ENCODE data around the gene FEZ2. TPM values are rescaled to one million over a fixed set of nuclear protein-coding genes. Genes with fewer than 3 reads are reported as not detected.

FEZ2 gene
- total and polyA plus RNA-seq, 2 of the 13 experiments (the other 11 are each of a cell fraction or from before 2014, with no cell fraction given): 42.5 to 59.1 TPM

DNA sequence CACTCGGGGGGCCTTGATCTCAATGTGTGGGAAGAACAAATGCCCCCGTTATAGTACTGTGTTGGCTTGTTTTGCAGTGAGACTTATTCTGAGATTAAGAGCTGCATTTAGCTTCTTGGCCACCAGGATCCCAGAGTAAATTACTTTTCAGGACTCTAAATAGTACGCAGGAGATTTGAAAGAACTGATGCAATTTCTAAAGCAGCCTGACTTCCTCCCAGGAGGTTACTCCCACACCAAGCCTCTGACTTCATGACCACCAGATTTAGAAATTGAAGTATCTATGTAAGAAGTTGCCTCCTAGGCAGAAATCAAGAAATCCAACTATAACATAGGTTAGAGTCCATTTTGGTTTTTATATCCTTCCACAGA is 67.0 kb downstream of the FEZ2 start:
- TF ChIP-seq, protein P1, sequence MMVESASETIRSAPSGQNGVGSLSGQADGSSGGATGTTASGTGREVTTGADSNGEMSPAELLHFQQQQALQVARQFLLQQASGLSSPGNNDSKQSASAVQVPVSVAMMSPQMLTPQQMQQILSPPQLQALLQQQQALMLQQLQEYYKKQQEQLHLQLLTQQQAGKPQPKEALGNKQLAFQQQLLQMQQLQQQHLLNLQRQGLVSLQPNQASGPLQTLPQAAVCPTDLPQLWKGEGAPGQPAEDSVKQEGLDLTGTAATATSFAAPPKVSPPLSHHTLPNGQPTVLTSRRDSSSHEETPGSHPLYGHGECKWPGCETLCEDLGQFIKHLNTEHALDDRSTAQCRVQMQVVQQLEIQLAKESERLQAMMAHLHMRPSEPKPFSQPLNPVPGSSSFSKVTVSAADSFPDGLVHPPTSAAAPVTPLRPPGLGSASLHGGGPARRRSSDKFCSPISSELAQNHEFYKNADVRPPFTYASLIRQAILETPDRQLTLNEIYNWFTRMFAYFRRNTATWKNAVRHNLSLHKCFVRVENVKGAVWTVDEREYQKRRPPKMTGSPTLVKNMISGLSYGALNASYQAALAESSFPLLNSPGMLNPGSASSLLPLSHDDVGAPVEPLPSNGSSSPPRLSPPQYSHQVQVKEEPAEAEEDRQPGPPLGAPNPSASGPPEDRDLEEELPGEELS (CRISPR knock-in tag; IDR thresholded peaks at IDR 0.05): no peak
- TF ChIP-seq ZNF431 (CRISPR knock-in tag; IDR thresholded peaks at IDR 0.05; ENCODE audit: borderline replicate concordance, low read depth): no peak
- TF ChIP-seq, protein P2, sequence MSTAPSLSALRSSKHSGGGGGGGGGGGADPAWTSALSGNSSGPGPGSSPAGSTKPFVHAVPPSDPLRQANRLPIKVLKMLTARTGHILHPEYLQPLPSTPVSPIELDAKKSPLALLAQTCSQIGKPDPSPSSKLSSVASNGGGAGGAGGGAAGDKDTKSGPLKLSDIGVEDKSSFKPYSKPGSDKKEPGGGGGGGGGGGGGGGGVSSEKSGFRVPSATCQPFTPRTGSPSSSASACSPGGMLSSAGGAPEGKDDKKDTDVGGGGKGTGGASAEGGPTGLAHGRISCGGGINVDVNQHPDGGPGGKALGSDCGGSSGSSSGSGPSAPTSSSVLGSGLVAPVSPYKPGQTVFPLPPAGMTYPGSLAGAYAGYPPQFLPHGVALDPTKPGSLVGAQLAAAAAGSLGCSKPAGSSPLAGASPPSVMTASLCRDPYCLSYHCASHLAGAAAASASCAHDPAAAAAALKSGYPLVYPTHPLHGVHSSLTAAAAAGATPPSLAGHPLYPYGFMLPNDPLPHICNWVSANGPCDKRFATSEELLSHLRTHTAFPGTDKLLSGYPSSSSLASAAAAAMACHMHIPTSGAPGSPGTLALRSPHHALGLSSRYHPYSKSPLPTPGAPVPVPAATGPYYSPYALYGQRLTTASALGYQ (CRISPR knock-in tag; IDR thresholded peaks at IDR 0.05): no peak
- no peak for TF ChIP-seq FOSL1 (CRISPR knock-in tag; IDR thresholded peaks at IDR 0.05; ENCODE audit: borderline replicate concordance)
- TF ChIP-seq MTA1 (CRISPR knock-in tag; IDR thresholded peaks at IDR 0.05; ENCODE audit: borderline replicate concordance): no peak
- TF ChIP-seq MEIS2 (CRISPR knock-in tag; IDR thresholded peaks at IDR 0.05): no peak
- TF ChIP-seq ZNF766 (CRISPR knock-in tag; IDR thresholded peaks at IDR 0.05; ENCODE audit: borderline replicate concordance): no peak
- no peak for TF ChIP-seq GABPB1 (CRISPR knock-in tag; IDR thresholded peaks at IDR 0.05)
- TF ChIP-seq, protein P3, sequence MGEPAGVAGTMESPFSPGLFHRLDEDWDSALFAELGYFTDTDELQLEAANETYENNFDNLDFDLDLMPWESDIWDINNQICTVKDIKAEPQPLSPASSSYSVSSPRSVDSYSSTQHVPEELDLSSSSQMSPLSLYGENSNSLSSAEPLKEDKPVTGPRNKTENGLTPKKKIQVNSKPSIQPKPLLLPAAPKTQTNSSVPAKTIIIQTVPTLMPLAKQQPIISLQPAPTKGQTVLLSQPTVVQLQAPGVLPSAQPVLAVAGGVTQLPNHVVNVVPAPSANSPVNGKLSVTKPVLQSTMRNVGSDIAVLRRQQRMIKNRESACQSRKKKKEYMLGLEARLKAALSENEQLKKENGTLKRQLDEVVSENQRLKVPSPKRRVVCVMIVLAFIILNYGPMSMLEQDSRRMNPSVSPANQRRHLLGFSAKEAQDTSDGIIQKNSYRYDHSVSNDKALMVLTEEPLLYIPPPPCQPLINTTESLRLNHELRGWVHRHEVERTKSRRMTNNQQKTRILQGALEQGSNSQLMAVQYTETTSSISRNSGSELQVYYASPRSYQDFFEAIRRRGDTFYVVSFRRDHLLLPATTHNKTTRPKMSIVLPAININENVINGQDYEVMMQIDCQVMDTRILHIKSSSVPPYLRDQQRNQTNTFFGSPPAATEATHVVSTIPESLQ (CRISPR knock-in tag; conservative IDR thresholded peaks at IDR 0.05): no peak
- no peak for TF ChIP-seq IKZF4 (CRISPR knock-in tag; IDR thresholded peaks at IDR 0.05; ENCODE audit: borderline replicate concordance, low read depth, not compliant biosample characterization)
- TF ChIP-seq HMGA1 (CRISPR knock-in tag; conservative IDR thresholded peaks at IDR 0.05): no peak
- TF ChIP-seq ZNF781 (CRISPR knock-in tag; IDR thresholded peaks at IDR 0.05; ENCODE audit: borderline replicate concordance, not compliant biosample characterization): no peak
- no peak for TF ChIP-seq RFX5 (IDR thresholded peaks at IDR 0.05; ENCODE audit: low read depth, low read length)
- Histone ChIP-seq H3K4me2 (ENCODE audit: low read depth, low read length) (no peak overlapping the region), H3K9me3 (ENCODE audit: low read length) (no peaks in the 10 kb centered on the region), H3K4me3 (replicated peaks in 1 of 3; ENCODE audit: insufficient read depth in 1 of 3, low read depth in 2 of 3, low read length in 3 of 3) (no peak overlapping the region), H3K79me2 (ENCODE audit: insufficient read depth, low read length) (no peaks in the 10 kb centered on the region), H4K20me1 (ENCODE audit: insufficient read depth, low read length) (no peaks in the 10 kb centered on the region), H3K9ac (ENCODE audit: insufficient read depth, low read depth, low read length) (no peak overlapping the region), H2AFZ (ENCODE audit: low read length) (no peak overlapping the region), H3K27me3 (ENCODE audit: control insufficient read depth in 1 of 2, insufficient read depth in 2 of 2, low read length in 2 of 2) (no peaks in the 10 kb centered on the region), H3K4me1 (ENCODE audit: insufficient read depth, low read length) (no peaks in the 10 kb centered on the region), H3K36me3 (replicated peaks in 1 of 2; ENCODE audit: control insufficient read depth in 1 of 2, insufficient read depth in 2 of 2, low read length in 2 of 2) (peaks cover 26 to 52% of the 10 kb centered on the region in 2 experiments), H3K27ac (ENCODE audit: extremely low read length, insufficient read depth, low read length) (no peak overlapping the region)
- ChIA-PET POLR2A (no interaction called here), CTCF (ENCODE audit: low intra/inter-chr PET ratio, low total read pairs) (no interaction called here)
- intact Hi-C loops (cut with micrococcal nuclease; ENCODE audit: unreplicated experiment): no loop called here
- DNase-seq (ENCODE audit: low spot score): no peak
- in situ Hi-C loops (cut with HindIII; ENCODE audit: extremely low pct_ligation_motif_present, low pct_unique_long_range_greater_than_20kb): no loop called here
- ATAC-seq: no peak
- BruUV-seq (replicated peaks): no TSS peak
- WGBS (ENCODE audit: low lambda C conversion rate): 99% methylated on average over 3 of the region's 3 CpGs
- FAIRE-seq: no peak
